HG03520 (cell line): ENCODE measurements around the gene PHIP.
"Not testable (repeated sequence)": the region's sequence is repeated elsewhere in the genome, so short reads cannot be mapped to it uniquely, and the experiment has no call there.

Experiments used
- ATAC-seq: cut with Tn5 transposase; IDR thresholded peaks from one replicate; pipeline ENCODE4 v1.9.1; 2021; ENCODE audit warnings: mild to moderate bottlenecking, moderate library complexity; ENCODE audit not compliant: unreplicated experiment

Gene PHIP

GRCh38 chr6:78942446-78942845, 135.6 kb downstream of the PHIP start:
- no peak for ATAC-seq

- no peak for ATAC-seq
Measured at GRCh38 chr6:78936515-78936914, 141.5 kb downstream of the PHIP start.

- ATAC-seq = no peak
Measured at GRCh38 chr6:78935553-78935952, 142.5 kb downstream of the PHIP start.

GRCh38 chr6:78925317-78925716, 152.7 kb downstream of the PHIP start:
- ATAC-seq = no peak

GRCh38 chr6:78921168-78921567, 156.9 kb downstream of the PHIP start:
- not testable (repeated sequence) for ATAC-seq

- ATAC-seq = no peak
Measured at GRCh38 chr6:78917788-78918187, 160.3 kb downstream of the PHIP start.

- ATAC-seq = no peak
Measured at GRCh38 chr6:78916411-78916810, 161.6 kb downstream of the PHIP start.

- ATAC-seq = no peak
Measured at GRCh38 chr6:78911218-78911940, 166.7 kb downstream of the PHIP start.

- peak; percentile 63 for ATAC-seq
Measured at GRCh38 chr6:78910591-78911171, 167.4 kb downstream of the PHIP start.

GRCh38 chr6:78910010-78910409, 168.0 kb downstream of the PHIP start:
- ATAC-seq = no peak

GRCh38 chr6:78909391-78909790, 168.7 kb downstream of the PHIP start:
- no peak for ATAC-seq

- ATAC-seq = no peak
Measured at GRCh38 chr6:78908621-78909020, 169.4 kb downstream of the PHIP start.

GRCh38 chr6:78896227-78896626, 181.8 kb downstream of the PHIP start:
- no peak for ATAC-seq

- not testable (repeated sequence) for ATAC-seq
Measured at GRCh38 chr6:78889901-78890300, 188.2 kb downstream of the PHIP start.
